Right cardiac atrium (tissue), 5 donors: ENCODE data around the gene GALNT16. TPM values are rescaled to one million over a fixed set of nuclear protein-coding genes. Genes with fewer than 3 reads are reported as not detected.

Source experiments
- polyA plus RNA-seq: library from polyadenylated mRNA; stranded (reverse); fragments of 200-250 nt; gene quantifications from one replicate; pipeline ENCODE4 v1.2.3, GENCODE V29; 2013
- total RNA-seq, 4 donors: library from RNA; stranded (reverse); fragmentation: NEBNext Ultra II Directional; extraction: Animal tissue kit (Norgen Biotek cat#: 25700); gene quantifications; one replicate each; pipeline ENCODE4 v1.2.1, GENCODE V29; 2021
- donor health status: healthy with polysubstance abuse.
- donor health status: DM: no; HTN: yes; CAD: no.
- donor health status: DM: no; HTN: no; CAD: no.
- donor health status: DM: no; HTN: yes; CAD: no; lungs with severe emphysema.
- donor health status: DM: yes; HTN: yes; CAD: no.

GALNT16 gene
- total and polyA plus RNA-seq, 5 donors, result 24.3 to 50.9 (median 33.5) TPM

Other genes with a start within 250 kb of the GALNT16 start
- gene DCAF5, start 107.0 kb upstream of the GALNT16 start, total RNA-seq, result 10 to 100 TPM; 46.6 to 53.6 (median 48.0) TPM
- gene DCAF5, start 107.0 kb upstream of the GALNT16 start, polyA plus RNA-seq, result 22.5 TPM
- gene EXD2, start 68.7 kb upstream of the GALNT16 start, total RNA-seq, result 10 to 100 TPM; 18.0 to 22.1 (median 19.2) TPM
- 12.0 TPM for gene EXD2, start 68.7 kb upstream of the GALNT16 start, polyA plus RNA-seq
- 100 to 1,000 TPM; 112 to 141 (median 127) TPM for gene ERH, start 138.1 kb downstream of the GALNT16 start, total RNA-seq
- gene ERH, start 138.1 kb downstream of the GALNT16 start, polyA plus RNA-seq, result 123 TPM
- gene SLC39A9, start 138.5 kb downstream of the GALNT16 start, total RNA-seq, result 10 to 100 TPM; 23.7 to 34.5 (median 25.2) TPM
- gene SLC39A9, start 138.5 kb downstream of the GALNT16 start, polyA plus RNA-seq, result 10.3 TPM
- under 1 TPM; 0.06 to 0.20 (median 0.12) TPM for gene PLEKHD1, start 224.6 kb downstream of the GALNT16 start, total RNA-seq
- 0.07 TPM for gene PLEKHD1, start 224.6 kb downstream of the GALNT16 start, polyA plus RNA-seq